Measurements from ENCODE around the gene C2CD4C. TPM values are rescaled to one million over a fixed set of nuclear protein-coding genes. Genes with fewer than 3 reads are reported as not detected.
"Not testable (repeated sequence)": the region's sequence is repeated elsewhere in the genome, so short reads cannot be mapped to it uniquely, and the experiment has no call there.

Gene C2CD4C
- polyA plus RNA-seq (ENCODE audit: insufficient read depth in 1 of 5, insufficient read length in 5 of 5, low replicate concordance in 1 of 5): under 1 TPM; 0.33 to 0.86 (median 0.54) TPM
- long read RNA-seq, donor 1: 0 reads
- long read RNA-seq, donor 2, partial matches to known transcripts: 0 of 1 reads
- long read RNA-seq, donor 2, other reads (novel, unspliced or antisense): 0 of 1 reads
- long read RNA-seq, donor 3: 0 reads
- long read RNA-seq, donor 4: 0 reads
- long read RNA-seq, donor 5, partial matches to known transcripts: 0 of 1 reads
- long read RNA-seq, donor 5, other reads (novel, unspliced or antisense): 0 of 1 reads
- long read RNA-seq, donor 6: 0 reads
- long read RNA-seq, donor 7: 0 reads
- long read RNA-seq, donor 8, partial matches to known transcripts: 0 of 2 reads
- long read RNA-seq, donor 8, other reads (novel, unspliced or antisense): 0 of 2 reads

GRCh38 chr19:408902-409515 is at the start of gene C2CD4C:
C2CD4C (minus strand) TSS chr19:409147; CDS start chr19:408361, 786 bp downstream.
- DNase-seq: no peak

DNA sequence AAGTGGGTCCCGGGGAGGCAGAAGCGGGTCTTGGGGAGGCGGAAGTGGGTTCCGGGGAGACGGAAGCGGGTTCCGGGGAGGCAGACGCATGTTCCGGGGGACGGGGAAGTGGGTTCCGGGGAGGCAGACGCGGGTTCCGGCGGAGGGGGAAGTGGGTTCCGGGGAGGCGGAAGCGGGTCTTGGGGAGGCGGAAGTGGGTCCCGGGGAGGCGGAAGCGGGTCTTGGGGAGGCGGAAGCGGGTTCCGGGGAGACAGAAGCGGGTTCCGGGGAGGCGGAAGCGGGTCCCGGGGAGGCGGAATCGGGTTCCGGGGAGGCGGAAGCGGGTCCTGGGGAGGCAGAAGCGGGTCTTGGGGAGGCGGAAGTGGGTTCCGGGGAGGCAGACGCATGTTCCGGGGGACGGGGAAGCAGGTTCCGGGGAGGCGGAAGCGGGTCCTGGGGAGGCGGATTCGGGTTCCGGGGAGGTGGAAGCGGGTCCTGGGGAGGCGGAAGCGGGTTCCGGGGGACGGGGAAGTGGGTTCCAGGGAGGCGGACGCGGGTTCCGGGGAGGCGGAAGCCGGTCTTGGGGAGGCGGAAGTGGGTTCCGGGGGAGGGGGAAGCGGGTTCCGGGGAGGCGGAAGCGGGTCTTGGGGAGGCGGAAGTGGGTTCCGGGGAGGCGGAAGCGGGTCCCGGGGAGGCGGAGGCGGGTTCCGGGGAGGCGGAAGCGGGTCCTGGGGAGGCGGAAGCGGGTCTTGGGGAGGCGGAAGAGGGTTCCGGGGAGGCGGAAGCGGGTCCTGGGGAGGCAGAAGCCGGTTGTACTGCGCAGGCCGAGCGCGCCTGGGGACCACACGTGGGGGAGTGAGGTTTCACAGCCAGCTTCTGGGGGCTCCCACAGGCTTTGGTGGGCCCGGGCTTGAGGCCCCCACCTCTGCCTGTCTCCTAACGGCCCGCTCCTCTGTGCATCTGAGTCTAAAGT is 49.4 kb upstream of the C2CD4C start:
- no peak for DNase-seq

- no peak for DNase-seq
Measured at GRCh38 chr19:457636-458035, 48.7 kb upstream of the C2CD4C start.

- DNase-seq: no peak
Measured at GRCh38 chr19:456547-457110, 47.7 kb upstream of the C2CD4C start.

DNA sequence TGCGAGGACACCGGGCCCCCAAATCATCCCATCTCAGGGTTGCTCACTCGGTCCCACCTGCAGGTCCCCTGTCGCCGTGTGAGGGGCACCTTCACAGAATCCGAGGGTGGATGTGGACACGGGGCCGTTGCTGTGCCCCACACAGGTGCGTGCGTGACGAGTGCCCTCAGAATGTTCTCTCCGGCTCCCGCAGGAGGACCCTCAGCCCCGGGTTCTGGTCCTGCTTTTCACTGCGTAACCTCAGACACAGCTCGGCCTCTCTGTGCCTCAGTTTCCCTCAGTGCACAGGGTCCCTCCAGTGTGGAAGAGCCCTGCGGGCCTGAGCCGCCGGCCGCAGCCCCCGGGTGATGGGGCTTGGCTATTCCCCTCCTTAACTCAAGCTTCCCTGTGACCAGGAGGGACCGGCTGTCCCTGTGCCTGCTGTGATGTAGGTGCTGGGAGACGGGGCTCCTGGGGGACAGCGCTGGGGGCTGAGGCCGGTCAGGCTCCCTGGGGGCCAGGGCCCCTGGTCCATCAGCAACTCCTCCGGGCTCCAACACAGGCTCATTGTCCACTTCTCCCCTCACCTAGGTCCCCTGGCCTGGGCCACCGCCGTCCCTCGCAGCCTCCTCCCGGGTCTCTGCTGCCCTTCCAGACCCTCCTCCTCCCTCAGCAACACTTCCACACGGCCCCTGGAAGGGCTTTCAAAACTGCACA is 47.1 kb upstream of the C2CD4C start:
- no peak for DNase-seq

- no peak for DNase-seq
Measured at GRCh38 chr19:455031-455705, 46.2 kb upstream of the C2CD4C start.

DNA sequence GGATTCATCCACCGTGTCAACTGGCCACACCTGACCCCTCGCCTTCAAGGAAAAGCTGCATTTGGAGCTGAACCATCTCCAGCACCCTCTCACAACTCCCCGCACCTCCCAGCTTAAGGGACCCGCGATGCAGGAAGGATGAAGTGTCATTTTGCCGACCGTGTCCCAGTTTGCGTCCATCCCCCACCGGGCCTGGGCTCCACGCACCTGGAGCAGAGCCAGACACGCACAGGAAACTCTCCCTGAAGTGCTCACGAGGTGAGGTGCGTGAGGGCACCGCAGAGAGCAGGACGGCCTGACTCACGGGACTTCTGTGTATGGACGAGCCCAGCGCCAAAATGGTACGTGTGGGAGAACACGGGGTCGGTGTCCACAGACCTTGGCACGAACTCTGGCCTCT is 44.7 kb upstream of the C2CD4C start:
- DNase-seq: no peak

- no peak for DNase-seq
Measured at GRCh38 chr19:452829-453228, 43.9 kb upstream of the C2CD4C start.

DNA sequence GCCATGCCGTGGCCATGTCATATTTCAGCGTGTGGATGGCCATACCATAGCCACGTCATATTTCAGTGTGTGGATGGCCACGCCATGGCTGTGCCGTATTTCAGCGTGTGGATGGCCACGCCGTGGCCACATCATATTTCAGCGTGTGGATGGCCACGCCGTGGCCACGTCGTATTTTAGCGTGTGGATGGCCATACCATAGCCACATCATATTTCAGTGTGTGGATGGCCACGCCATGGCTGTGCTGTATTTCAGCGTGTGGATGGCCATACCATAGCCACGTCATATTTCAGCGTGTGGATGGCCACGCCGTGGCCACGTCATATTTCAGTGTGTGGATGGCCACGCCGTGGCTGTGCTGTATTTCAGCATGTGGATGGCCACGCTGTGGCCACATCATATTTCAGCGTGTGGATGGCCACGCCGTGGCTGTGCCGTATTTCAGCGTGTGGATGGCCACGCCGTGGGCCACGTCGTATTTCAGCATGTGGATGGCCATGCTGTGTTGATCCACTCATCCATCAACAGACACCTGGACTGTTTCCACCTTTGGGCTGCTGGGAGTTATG is 42.0 kb upstream of the C2CD4C start:
- DNase-seq: not testable (repeated sequence)

DNA sequence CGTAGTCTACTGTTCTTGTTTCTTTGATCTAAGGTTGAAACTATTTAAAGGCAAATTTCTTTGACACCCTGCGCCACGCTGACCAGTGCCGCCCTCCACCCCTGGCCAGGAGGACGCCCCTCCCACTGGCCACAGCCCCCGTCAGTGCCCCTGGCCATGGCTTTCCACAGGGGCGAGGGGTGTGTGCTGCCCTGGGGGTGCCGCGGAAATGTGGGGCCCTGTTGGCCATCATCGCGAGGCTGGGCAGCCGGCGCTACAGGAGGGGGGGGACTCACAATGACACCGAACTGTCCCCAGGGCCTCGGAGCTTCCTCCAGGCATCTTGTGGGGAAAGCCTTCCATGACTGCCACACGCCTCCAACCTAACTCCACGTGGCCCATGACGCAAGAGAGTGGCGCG is 41.0 kb upstream of the C2CD4C start:
- no peak for DNase-seq

- DNase-seq: no peak
Measured at GRCh38 chr19:447816-448560, 39.0 kb upstream of the C2CD4C start.

GRCh38 chr19:447064-447426 is 38.1 kb upstream of the C2CD4C start:
- DNase-seq: no peak

- no peak for DNase-seq
Measured at GRCh38 chr19:444677-445210, 35.8 kb upstream of the C2CD4C start.

DNA sequence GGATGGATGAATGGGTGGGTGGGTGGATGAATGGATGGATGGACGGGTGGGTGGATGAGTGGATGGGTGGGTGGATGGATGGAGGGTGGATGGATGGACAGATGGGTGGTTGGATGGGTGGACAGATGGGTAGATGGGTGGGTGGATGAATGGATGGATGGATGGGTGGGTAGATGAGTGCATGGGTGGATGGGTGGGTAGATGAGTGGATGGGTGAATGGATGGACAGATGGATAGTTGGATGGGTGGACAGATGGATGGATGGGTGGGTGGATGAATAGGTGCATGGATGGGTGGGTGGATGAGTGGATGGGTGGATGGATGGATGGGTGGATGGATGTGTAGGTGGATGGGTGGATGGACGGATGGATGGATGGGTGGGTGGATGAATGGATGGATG is 34.1 kb upstream of the C2CD4C start:
- DNase-seq: no peak

DNA sequence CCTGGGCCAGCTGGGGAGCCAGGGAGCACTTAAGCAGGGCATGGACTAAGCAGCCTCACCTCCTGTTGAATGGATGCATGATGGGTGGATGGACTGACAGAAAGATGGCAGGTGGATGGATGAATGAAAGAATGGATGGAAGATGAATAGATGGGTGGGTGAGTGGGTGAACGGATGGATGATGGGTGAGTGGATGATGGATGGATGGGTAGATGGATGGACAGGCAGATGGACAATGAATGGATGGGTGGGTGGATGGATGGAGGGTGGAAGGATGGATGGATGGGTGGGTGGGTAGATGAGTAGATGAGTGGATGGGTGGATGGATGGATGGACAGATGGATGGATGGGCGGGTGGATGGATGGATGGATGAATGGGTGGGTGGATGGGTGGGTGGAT is 33.1 kb upstream of the C2CD4C start:
- no peak for DNase-seq

- DNase-seq: no peak
Measured at GRCh38 chr19:441213-441836, 32.4 kb upstream of the C2CD4C start.

DNA sequence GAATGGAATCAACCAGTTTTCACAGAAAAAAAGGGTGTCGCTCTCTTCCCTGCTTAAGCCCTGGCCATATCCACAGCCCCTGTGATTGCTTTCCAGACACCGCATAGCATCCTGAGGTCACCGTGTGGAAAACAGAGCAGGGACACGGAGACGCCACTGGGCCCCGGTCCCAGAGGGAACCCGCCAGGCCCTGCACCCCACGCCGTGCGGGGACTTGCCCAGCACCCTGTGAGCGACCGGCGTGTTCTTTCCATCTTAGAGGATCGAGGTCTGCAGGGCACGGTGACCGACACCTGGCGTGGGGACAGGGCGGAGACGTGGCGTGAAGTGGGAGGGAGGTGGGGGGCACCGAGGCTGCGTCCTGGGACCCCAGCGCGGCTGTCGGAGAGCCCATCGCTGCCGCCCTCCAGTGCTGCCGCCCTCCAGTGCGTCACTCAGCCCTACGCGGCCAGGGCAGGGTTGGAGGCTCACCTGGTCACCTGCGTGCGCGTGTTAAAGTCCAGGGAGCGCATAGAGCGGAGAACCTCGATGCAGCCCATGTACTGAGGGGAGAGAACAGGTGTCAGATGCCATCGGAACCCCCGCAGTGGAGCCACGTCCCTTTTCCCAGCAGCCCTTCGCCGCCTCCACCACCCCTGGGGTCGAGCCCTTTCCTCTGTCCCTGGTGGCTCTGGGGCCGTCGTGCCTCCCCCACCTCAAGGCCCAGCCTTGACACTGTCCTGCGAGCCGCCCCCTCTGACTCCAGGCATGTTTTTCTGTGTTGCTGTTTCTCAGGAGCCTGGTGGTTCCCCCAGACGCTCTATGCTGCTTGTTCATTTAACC is 31.7 kb upstream of the C2CD4C start:
- no peak for DNase-seq

All from right lung (tissue), 10 donors.